HG03139 (cell line): Measurements from ENCODE around the gene MCEMP1.

ENCODE experiments used
- ATAC-seq: cut with Tn5 transposase; IDR thresholded peaks from one replicate; pipeline ENCODE4 v1.9.1; 2021; ENCODE audit not compliant: unreplicated experiment

The MCEMP1 gene, protein sequence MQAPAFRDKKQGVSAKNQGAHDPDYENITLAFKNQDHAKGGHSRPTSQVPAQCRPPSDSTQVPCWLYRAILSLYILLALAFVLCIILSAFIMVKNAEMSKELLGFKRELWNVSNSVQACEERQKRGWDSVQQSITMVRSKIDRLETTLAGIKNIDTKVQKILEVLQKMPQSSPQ

DNA sequence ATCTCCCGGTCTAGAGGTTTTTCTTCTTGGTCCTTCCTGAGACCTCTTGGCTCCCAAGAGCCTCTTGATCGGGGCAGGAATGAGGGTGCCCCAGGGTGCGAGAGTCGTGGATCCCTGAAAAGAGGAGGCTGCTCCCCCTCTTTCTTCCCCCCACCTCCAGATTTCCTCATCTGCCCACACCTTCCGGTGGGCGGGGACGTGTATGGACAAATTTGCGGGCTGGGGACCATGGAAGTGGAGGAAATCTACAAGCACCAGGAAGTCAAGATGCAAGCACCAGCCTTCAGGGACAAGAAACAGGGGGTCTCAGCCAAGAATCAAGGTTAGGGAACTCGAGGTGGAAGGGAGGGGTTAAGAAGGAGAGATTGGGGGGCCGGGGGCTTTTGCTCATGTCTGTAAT lies at the start of gene MCEMP1:
TSS of gene MCEMP1 (plus strand) at position 237 of the 400 bp plus-strand sequence. CDS start at position 268, 31 bp downstream.
- ATAC-seq: no peak

DNA sequence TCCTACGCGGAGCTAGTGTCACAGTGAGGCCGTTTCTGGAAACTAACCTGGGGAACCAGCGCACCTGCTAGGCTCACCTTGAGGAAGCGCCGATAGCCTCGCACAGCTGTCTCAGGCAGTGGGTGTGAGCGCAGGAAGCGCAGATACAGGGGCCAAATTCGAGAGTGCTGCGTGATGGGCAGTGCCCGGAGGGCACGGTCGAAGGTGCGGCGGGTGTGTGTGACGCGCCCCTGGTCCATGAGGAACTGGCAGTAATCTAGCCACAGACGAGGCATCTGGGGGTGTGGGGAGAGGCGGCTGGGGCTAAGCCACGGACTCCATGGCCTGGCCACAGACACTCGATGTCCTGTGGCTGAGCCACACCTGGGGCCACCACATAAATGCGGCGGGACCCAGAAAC lies 49.7 kb upstream of the MCEMP1 start:
- no peak for ATAC-seq

DNA sequence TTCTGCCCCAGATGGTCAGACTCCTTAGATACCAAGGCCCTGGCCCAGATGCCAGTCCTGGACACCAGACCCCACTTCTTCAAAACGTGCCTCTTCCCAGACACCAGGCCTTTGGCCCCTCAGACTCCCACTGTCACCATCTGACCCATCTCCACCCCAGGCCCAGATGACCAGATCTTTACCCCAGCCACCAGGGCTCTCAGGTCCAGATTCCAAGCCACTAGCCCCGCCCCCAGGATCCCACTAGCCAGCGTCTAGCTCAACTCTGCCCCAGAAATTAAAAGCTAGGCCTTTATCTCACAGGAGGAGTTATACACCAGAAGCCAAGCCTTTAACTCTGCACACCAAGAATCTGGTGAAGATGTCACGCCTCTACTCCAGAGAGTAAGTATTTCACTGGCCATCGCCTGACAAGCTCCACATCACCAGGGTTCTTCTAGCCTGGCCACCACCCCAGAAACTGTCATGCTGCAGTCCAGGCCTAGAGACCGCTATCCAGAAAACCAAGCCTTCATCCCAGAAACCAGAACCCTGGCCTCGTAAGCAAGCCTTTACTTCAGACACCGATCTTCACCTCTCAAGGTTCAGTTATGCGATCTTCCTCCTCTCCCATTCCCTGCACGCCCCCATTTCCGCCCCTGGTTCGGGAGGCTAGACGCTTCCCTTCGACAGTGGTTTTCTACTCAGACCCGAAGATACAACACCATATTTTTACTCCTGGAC lies 48.1 kb upstream of the MCEMP1 start:
- ATAC-seq: no peak

DNA sequence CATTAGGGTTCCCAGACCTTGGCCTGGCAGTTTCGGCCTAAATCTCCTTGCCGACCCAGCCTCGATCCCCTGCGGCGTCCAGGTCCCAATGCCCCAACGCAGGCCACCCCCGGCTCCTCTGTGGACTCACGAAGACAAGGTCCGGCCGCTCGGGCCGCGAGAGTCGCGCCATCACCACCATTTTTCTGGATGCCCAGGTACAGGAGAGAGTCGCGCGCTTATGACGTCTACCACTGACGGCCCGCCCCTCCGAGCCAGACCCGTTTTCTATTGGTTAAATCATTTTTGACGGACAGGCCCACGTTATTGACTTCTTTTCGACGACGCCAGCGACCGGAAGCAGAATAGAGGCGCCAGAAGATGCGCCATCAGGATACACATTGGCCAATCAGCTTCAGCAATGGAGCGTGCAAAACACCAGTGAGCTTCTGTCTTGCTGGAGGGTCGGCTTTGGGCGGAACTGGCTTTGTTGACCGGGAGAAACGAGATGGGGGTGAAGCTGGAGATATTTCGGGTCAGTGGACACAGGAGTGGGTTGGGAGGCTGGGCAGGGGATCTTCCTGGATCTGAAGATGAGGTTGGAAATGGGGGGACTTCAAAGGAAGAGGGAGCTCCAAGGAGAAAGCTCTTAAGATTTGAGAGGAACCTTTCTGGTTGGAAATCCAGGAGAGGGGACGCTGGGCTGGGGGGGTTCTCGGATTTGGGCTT lies 47.4 kb upstream of the MCEMP1 start, which contains the start of the genes PET100 and XAB2:
TSS of gene PET100 (plus strand) at position 447 of the 708 bp plus-strand sequence. CDS start at position 488, 41 bp downstream.
TSS of gene XAB2 (minus strand) at position 199 of the 708 bp plus-strand sequence. CDS start at position 181, 18 bp downstream.
- peak; percentile 89 for ATAC-seq

DNA sequence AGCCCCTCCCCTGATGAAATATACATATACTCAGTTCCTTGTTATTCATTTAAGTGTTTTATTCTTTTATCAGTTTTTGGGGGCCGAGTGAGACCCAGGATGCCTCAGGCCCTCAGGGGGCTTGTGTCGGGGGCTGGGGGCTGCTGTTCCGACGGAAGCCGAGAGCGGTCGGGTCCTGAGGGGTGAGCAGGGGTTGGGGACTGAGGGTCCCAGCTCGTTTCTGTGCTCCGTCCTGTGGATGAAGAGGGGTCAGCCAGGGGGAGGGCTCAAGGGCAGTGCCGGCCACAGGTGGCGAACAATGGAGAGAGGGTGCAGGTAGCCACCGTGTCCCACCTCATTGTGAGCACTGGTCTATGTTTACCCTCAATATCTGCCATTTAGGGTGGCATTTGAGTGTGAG lies 45.3 kb upstream of the MCEMP1 start:
- no peak for ATAC-seq

DNA sequence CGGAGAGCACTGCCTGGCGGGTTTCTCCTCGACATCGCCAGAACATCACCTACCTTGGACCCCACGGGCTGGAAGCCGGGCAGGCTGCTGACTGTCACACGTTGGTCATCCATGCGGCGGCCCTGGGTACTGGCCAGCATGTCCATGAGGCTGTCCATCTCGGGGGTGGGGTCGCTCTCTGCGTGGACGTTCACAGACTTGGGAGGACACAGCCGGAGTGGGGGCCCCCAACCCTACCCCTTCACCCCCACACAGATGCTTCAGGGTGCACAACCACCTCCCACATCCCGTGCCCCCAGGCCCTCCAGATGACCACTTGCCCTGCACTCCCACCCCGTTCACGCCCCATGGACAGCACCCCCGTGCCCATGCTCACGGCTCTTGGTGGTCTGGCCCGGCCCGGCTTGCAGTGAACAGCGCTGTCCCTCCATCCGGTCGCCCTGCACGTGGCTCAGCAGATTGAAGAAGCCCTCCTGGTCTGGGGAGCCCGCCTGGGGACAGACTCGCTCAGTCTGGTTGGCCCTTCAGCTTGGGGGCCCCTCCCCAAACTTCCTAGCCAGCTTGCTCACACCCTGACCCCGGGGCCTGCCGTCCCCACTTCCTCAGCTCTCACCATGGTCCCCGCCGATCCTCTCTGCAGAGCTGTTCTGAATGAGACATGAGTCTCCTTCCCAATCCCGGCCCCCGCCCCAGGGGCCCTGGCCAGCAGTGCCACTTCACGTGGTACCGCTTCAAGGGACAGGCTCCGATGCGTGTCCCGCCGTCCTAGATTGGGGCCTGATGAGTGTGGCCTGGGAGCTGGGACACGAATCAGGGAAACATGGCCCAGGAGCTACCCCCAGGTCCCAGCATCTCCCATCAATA lies 44.3 kb upstream of the MCEMP1 start:
- ATAC-seq: no peak

DNA sequence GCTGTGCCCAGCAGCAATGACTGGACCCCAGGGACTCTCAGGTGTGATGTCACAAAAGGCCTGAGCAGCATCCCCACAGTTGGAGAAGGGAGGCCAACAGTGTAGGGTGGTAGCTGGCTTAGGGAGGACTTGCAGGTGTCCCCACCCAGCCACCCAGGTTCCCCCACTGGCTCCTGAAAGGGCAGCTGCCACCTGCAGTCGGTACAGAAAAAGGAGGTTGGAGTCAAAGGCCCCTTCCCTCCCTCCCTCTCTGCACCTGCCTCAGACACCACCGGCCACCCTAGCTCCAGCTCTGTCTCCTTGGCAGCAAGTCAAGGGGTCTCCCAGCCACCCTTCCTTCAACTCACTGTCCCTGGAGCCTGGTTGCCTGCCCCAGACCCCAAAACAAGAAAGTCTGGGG lies 43.2 kb upstream of the MCEMP1 start, which contains the start of gene PCP2:
TSS of gene PCP2 (minus strand) at position 22 of the 400 bp plus-strand sequence. CDS start 262 bp downstream, outside the sequence.
- no peak for ATAC-seq

DNA sequence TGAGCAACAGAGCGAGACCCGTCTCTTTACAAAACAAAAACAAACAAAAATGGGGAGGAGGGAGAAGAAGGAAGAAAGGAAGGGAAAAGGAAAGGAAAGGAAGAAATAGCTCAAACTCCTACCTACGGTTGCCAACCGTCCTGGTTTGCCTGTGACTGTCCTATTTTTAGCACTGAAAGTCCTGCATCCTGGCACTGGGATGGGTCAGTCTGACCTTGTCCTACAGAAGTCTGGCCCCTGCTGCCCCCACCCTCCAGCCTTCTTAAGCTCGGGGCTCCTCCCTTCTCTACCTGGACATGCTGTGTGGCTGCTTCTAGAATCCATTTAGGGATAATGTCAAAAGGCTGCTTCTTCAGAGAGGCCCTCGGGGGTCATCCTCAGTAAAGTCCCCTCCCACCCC lies 41.2 kb upstream of the MCEMP1 start:
- no peak for ATAC-seq

DNA sequence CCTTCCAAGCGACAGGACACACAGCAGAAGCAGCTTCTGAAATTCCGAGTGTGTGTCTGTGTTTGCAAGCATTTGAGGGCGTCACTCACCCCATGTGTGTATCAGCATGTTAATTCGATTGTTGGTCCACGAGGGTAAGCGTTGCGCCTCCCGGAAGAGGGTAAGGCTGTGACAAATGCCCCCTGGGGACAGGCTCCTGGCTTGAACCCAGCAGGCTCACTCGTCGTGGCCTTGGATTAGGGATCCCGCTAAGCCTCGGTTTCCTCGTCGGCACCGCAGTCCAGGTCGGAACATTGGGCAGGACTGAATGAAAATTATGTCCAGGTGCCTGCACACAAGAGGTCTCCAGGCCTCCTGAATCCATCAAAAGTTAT lies 40.6 kb upstream of the MCEMP1 start:
- ATAC-seq: no peak

DNA sequence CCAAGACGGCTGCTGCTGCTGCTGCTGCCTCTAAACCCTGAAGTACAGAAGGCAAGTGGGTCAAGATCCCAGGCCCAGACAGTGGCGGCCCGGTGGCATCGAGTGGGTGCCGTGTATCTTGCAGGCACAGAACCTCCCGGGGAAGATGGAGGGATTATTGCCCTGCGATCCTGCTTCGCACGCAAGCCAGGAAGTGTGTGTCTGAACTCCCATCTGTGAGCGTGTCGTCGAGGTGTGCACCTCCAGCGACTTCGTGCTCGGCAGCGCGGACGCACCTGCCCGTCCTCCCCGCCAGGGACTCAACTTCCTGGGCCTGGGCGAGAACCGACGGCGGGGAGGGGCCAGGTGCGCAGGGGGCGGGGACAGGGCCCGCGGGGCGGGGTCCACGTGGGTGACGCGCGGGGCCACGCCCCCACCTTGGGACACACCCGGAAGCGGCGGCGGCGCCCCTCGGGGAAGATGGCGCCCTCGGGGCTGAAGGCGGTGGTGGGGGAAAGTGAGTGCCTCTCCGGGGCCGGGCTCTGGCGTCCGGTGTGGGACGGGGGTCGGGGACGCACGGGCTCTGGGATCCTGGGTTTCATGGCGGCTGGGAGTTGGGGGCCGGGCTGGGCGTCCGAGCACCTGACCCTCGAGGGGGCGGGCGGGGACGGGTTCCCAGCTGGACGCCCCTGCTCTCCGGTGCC lies 40.1 kb upstream of the MCEMP1 start, which contains the start of gene STXBP2:
TSS of gene STXBP2 (plus strand) at position 420 of the 683 bp plus-strand sequence. CDS start at position 460, 40 bp downstream.
- ATAC-seq: peak; percentile 57

DNA sequence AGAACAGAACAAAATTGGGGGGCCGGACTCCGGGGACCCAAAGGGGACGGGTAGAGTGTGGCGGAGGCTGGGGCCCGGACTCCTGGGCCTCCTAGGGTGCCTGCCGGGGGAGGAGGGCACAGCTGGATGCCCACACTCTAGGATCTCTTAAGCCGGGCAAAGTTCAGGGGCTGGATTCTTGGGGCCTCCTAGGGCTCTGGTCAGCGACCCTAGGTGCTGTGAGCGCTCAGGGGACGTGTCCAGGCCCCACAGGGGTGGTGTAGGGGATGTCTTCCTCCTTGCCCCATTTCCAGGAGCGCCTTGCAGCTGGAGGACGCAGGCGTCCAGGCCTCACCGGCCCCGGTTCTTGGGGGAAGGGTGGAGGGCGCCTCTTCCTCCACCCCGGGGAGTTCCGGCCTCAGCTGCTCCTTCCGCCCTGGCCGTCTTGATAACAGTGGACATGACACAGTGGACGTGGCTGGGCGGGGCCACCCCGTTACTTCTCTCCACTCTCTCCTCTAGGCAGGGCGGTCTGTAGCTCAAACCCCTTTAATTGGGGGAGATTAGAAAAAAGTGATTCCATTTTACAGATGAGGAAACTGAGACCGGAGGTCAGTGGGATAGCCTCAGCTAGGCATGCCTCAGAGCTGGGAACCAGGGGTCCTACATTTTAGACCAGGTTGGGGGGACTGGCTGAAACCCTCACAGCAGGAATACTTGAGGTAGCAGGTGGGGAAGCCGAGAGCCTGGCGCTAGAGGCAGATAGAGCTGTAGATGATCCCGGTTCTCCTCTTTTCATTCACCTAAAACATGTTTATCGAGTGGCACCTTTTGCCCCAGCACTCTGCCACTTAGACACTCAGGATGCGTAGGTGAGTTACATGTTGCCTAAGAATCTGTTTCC lies 39.3 kb upstream of the MCEMP1 start:
- ATAC-seq: peak; percentile 11

DNA sequence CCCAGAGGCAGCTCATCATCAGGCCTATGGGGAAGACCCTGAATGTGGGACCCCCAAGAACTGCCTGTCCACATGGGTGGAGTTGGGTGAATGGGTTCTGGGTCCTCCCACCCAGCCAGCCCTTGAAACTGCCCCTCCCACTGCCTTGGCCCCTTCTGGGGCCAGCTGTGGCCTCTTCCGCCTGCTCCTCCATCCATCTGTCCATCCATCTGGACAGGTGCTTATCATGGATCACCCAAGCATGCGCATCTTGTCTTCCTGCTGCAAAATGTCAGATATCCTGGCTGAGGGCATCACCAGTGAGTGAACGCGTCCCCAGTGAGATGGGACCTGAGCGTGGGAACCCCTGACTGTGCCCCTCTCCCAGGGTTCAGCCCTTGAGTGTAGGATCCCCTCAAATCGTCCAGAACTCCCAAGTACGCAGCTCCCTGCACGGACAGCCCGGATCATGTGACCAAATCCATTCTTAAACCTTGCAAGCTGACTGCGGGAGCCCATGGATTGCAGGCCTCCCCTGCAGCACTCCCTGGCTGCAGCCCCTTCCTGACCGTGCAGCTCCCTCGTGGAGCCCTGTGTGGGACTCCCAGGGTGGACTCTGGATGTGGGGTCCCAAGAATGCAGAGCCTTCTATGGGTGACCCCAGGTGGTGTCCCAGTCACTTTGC lies 38.0 kb upstream of the MCEMP1 start:
- no peak for ATAC-seq

DNA sequence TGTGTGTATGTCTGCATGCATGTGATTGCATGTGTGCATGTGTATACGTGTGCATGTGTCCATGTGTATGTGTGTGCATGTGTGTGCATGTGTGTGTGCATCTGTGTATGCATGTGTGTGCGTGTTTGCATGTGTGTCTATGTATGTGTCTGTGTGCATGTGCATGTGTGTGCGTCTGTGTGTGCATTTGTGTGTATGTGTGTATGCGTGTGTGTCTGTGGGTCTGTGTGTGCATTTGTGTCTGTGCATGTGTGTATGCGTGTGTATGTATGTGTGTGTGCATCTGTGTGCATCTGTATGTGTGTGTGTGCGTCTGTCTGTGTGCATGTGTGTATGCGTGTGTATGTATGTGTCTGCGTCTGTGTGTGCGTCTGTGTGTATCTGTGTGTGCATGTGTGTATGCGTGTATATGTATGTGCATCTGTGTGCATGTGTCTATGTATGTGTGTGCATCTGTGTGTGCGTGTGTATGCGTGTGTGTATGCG lies 37.0 kb upstream of the MCEMP1 start:
- no peak for ATAC-seq

DNA sequence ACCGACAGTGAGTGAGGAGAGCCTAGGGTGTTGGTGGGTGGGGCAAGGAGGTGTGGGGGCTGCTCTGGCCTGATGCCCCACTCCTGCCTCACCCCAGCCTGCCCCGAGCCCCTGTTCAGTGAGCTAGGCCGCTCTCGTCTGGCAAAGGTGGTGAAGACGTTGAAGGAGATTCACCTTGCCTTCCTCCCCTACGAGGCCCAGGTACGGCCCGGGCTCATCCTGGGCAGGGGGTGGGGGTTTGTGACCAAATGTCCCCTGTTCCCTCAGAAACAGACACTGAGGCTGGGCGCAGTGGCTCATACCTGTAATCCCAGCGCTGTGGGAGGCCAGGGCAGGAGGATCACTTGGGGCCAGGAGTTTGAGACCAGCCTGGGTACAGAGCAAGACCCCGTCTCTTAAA lies 36.1 kb upstream of the MCEMP1 start:
- no peak for ATAC-seq

DNA sequence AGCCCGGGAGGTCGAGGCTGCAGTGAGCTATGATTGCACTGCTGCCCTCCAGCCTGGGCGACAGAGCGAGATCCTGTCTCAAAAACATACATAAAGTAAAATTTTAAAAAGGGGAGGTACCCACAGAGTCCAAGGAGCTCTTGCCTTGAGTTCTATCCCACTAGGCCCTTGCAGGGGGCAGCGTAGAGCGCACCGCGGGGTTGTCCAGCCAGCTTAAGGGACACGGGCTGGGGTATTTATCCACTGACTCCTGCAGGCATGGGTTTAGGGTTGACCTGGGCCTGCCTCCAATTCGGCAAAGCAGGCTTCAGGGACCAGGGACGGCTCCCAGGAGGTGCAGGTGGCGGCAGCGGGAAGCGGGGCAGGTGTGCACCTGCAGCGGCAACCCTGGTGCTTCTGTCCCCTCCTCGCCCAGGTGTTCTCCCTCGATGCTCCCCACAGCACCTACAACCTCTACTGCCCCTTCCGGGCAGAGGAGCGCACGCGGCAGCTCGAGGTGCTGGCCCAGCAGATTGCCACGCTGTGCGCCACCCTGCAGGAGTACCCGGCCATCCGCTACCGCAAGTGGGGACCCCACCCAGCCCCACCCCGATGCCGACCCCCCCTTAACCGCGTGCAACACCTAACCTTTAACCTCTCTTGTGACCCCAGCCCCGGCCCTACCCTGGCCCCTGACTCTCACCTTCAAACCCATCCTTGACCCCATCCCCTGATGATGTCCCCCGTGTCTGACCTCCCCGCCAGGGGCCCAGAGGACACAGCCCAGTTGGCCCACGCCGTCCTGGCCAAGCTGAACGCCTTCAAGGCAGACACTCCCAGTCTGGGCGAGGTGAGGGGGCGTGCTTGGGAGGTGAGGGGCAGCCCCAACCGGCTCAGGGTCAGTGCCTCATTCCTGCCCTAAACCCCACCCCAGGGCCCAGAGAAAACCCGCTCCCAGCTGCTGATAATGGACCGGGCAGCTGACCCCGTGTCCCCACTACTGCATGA lies 35.3 kb upstream of the MCEMP1 start:
- ATAC-seq: no peak

DNA sequence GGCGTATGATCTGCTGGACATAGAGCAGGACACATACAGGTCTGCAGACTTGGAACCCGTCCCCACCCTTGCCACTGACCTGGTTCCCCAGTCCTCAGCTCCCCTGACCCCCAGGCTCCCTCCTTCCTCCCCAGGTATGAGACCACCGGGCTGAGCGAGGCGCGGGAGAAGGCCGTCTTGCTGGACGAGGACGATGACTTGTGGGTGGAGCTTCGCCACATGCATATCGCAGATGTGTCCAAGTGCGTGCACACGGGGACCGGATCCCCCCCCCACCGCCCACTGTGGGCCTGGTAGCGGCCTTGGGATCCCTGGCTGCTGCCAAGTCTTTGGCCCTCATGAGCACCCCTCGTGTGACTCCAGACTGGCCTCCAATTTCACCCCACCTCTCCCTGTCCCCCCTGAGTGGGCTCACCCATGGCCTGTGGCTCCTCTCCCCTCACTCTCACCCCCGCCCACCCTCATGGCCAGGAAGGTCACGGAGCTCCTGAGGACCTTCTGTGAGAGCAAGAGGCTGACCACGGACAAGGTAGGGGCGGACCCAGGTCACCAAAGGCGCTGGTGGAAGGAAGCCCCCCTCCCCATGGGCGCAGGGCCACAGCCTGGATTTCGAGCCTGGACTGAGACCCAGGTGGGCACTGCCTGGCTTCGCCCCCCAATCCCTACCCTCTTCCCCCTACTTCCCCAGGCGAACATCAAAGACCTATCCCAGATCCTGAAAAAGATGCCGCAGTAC lies 34.4 kb upstream of the MCEMP1 start:
- ATAC-seq: no peak

DNA sequence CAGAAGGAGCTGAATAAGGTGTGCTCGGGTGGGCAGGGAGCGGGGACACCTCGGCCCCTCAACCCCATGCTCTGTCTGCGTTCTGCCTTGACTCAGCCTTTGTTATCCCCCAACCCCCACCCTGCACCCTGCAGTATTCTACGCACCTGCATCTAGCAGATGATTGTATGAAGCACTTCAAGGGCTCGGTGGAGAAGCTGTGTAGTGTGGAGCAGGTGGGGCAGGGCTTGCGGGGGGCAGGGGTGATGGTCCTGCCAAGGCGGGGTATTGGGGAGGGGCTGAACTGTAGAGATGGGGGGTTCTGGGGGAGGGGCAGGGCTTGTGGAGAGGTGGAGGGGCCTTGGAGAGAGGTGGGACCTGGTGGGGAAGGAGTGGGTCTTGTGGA lies 33.9 kb upstream of the MCEMP1 start:
- no peak for ATAC-seq
